Right forelimb (tissue), 1 donor: Measurements from ENCODE around the gene KIF13A.
"Not testable (repeated sequence)": the region's sequence is repeated elsewhere in the genome, so short reads cannot be mapped to it uniquely, and the experiment has no call there.

ENCODE experiments used
- DNase-seq: peaks from one replicate; pipeline ENCODE4 v3.0.0-alpha.2; 2018

Gene KIF13A

DNA sequence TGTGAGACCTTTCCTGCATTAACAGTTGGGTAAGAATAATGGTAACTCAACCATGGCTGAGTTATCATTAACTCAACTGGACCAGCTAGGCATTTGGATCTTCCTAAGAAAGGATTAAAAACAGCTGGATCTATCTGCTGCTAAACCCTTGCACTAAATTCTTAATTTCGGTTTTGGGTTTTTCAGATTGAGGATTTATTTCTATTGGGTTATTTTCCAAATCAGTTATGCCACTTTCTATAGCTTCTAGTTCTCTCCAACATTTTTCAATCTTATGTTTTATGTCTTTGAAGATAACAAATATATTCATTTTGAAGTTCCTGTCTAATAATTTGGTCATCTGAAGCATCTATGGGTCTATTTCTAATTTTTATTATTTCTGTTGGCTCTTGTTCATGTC is 92.5 kb downstream of the KIF13A start:
- no peak for DNase-seq

DNA sequence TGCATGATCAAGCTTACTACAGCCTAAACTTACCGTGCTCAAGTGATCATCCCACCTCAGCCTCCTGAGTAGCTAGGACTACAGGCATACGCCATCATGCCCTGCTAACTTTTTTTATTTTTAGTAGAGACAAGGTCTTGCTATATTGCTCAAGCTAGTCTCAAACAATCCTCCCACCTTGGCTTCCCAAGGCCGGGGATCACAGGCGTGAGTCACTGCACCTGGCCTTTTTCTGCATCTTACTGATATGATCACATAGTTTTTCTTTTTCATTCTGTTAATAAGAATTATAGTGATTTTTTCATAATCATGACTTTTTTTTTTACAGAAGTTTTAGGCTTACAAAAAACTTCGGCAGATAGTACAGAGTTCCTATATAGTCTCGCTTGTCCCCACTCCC is 93.2 kb downstream of the KIF13A start:
- no peak for DNase-seq

- no peak for DNase-seq
Measured at GRCh38 chr6:17892097-17892686, 95.2 kb downstream of the KIF13A start.

DNA sequence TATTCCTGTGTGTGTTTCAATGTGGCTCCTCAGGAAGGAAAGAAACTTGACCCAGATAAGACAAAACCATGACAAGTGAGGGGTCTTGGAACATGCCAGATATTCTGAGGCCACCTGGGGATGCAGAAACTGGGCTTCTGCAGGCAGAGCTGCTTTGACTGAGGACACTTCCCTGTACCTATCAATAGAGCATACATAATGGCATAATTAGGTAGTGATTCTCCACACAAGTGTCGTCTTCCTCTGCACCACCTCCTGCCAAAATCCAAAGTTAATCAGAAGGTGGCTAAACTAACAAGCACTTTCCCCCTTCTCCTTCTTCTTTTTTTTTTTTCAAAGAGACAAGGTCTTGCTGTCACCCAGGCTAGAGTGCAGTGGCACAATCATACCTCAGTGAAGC is 97.1 kb downstream of the KIF13A start:
- no peak for DNase-seq

- not testable (repeated sequence) for DNase-seq
Measured at GRCh38 chr6:17889777-17890176, 97.7 kb downstream of the KIF13A start.

- no peak for DNase-seq
Measured at GRCh38 chr6:17886891-17887290, 100.5 kb downstream of the KIF13A start.

DNA sequence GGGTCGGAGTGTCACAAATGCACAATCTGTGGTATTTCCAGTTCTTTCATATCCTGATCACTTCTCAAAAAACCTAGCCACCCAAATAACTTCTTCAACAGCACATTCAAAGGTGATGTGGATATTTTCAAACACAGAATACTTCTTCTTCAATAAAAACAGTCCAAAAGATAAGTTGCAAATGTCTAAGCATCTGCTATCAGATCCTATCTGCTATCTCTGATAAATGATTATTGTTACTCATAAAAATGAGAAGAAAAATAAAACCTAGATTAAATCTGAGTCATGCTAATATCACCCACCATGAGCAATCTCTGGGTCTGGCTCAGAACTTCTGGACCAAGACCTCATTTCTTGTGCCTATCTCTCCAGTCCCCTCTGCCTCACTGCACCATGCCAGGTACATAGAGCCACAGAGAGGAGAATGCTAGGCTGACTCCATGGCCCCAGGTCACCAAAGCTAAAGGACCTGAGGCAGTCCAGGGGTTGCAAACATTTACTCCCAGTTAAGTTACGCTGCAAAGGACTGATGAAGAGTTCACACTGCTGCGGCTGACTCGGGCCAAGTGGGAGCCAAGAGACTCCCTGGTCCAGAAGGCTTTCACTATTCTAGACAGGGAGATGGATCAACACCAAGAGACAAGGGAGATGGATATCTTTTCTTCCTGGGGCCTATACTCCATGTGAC is 101.4 kb downstream of the KIF13A start:
- no peak for DNase-seq

- DNase-seq, result no peak
Measured at GRCh38 chr6:17884498-17885478, 102.6 kb downstream of the KIF13A start.

DNA sequence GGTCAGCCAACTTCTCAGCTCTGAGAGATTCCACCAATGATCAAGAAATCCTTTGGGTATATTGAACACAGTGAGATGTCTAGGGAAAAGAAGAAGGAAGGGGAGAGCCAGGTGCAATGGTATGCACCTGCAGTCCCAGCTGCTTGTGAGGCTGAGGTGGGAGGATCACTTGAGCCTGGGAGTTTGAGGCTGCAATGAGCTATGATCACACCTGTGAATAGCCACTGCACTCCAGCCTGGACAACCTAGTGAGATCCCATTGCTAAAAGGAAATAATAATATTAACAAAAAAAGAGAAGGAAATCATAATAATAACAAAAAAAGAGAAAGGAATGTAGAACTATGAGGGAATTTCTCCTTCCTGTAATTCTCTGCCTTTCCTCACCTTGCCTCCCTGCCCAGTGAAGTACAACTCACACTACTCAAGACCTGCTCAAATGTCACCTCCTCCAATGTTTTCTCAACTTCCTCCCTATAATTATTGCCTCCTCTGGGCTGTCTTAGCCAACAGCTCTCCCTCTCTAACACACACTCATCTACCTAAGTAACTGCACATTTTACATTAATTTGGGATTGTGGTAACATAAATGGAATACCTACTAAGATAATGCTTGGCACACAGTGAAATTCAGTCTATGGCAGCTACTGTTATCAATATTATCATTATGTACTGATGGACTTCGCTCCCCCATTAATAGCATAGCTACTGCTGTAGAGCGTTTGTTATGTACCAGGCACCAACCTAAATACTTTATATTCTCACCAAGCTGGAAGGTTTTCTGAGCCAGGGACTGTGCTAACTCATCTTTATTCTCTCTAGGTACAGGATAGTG is 103.6 kb downstream of the KIF13A start:
- DNase-seq, result no peak

GRCh38 chr6:17881085-17881858 is 106.2 kb downstream of the KIF13A start:
- no peak for DNase-seq

DNA sequence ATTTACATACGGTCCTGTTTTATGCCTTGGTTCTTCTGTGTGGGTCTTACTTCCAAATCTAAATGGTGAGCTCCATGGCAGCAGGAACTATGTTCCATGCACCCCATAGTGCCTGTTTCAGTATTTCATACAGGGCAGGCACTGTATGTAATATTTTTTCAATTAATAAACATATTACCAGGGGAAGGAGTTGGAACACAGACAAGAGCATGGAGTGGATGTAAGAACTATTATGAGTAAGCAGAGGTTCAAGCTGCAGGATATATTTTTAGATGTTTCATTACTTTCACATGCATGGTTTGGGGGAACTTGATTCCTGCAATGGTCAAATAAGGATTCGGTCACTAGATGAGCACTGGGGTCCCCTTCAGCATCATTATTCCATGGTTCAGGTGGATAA is 108.3 kb downstream of the KIF13A start:
- no peak for DNase-seq

DNA sequence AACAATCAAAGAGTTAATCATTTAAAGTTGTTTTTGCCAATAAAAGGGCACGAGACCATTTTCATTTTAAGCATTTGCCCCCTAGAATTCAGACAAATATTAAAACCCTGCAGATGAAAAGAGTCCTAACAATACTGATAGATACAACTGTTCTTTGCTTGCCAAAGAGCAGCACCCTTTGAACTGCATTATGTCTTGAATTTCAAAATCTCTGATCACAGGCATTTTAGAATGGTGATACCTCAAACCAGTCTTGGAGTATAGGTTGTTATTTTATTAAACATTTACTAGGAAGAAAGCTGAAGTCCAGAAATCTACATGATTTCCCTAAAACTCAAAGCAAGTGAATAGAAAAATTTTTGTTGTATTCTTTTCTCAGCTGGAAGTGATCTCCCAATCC is 108.7 kb downstream of the KIF13A start:
- DNase-seq, result no peak

- DNase-seq, result no peak
Measured at GRCh38 chr6:17877895-17878440, 109.5 kb downstream of the KIF13A start.

GRCh38 chr6:17877196-17877894 is 110.1 kb downstream of the KIF13A start:
- no peak for DNase-seq

GRCh38 chr6:17874753-17875152 is 112.7 kb downstream of the KIF13A start:
- DNase-seq, result no peak

- no peak for DNase-seq
Measured at GRCh38 chr6:17872908-17873307, 114.5 kb downstream of the KIF13A start.

DNA sequence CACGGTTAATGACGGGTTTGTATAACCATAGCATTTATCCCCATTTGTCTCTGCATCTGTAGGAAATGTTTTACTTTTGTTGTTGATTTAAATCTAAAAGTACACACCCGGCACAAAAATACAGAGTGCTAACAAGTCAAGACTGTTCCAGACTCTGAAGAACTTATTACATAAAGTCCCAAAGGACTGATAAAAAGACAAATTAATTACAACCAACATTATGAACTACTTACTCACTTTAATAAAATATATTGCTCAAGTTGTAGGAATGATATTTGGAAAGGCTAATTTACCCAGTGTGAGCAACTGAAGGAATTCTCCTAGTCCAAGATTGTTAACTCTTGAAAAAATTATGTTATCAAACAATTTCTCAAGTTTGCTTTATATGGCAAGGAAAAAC is 115.6 kb downstream of the KIF13A start:
- no peak for DNase-seq

- DNase-seq, result no peak
Measured at GRCh38 chr6:17871189-17871519, 116.3 kb downstream of the KIF13A start.

- DNase-seq, result no peak
Measured at GRCh38 chr6:17870300-17871188, 116.9 kb downstream of the KIF13A start.

- DNase-seq, result no peak
Measured at GRCh38 chr6:17869753-17870050, 117.7 kb downstream of the KIF13A start.
